ENCODE data around the gene PCMTD2.
A peak's percentile ranks its signal among the peaks of the same experiment; 100 is the strongest.

Gene PCMTD2

GRCh38 chr20:64228751-64229506, 26.6 kb upstream of the PCMTD2 start:
- TF ChIP-seq, protein P1, sequence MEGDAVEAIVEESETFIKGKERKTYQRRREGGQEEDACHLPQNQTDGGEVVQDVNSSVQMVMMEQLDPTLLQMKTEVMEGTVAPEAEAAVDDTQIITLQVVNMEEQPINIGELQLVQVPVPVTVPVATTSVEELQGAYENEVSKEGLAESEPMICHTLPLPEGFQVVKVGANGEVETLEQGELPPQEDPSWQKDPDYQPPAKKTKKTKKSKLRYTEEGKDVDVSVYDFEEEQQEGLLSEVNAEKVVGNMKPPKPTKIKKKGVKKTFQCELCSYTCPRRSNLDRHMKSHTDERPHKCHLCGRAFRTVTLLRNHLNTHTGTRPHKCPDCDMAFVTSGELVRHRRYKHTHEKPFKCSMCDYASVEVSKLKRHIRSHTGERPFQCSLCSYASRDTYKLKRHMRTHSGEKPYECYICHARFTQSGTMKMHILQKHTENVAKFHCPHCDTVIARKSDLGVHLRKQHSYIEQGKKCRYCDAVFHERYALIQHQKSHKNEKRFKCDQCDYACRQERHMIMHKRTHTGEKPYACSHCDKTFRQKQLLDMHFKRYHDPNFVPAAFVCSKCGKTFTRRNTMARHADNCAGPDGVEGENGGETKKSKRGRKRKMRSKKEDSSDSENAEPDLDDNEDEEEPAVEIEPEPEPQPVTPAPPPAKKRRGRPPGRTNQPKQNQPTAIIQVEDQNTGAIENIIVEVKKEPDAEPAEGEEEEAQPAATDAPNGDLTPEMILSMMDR (IDR thresholded peaks at IDR 0.05; ENCODE audit: control insufficient read depth, extremely low read depth, insufficient read depth): no peak
- DNase-seq (ENCODE audit: low read depth): no peak
- no peak overlapping the region for H3K4me3 ChIP-seq (ENCODE audit: low read depth, low read length)

GRCh38 chr20:64229507-64230061, 26.0 kb upstream of the PCMTD2 start:
- TF ChIP-seq, protein P1 (IDR thresholded peaks at IDR 0.05; ENCODE audit: control insufficient read depth, extremely low read depth, insufficient read depth): no peak

GRCh38 chr20:64230461-64231145, 24.9 kb upstream of the PCMTD2 start:
- H3K4me3 ChIP-seq (ENCODE audit: low read depth, low read length): no peak overlapping the region
- no peak for DNase-seq (ENCODE audit: low read depth)
- TF ChIP-seq, protein P1 (IDR thresholded peaks at IDR 0.05; ENCODE audit: control insufficient read depth, extremely low read depth, insufficient read depth): no peak

More at GRCh38 chr20:64229507-64230061, 26.0 kb upstream of the PCMTD2 start:
- peak; percentile 93 for DNase-seq (ENCODE audit: low read depth)
- H3K4me3 ChIP-seq (ENCODE audit: low read depth, low read length): no peak overlapping the region

DNA sequence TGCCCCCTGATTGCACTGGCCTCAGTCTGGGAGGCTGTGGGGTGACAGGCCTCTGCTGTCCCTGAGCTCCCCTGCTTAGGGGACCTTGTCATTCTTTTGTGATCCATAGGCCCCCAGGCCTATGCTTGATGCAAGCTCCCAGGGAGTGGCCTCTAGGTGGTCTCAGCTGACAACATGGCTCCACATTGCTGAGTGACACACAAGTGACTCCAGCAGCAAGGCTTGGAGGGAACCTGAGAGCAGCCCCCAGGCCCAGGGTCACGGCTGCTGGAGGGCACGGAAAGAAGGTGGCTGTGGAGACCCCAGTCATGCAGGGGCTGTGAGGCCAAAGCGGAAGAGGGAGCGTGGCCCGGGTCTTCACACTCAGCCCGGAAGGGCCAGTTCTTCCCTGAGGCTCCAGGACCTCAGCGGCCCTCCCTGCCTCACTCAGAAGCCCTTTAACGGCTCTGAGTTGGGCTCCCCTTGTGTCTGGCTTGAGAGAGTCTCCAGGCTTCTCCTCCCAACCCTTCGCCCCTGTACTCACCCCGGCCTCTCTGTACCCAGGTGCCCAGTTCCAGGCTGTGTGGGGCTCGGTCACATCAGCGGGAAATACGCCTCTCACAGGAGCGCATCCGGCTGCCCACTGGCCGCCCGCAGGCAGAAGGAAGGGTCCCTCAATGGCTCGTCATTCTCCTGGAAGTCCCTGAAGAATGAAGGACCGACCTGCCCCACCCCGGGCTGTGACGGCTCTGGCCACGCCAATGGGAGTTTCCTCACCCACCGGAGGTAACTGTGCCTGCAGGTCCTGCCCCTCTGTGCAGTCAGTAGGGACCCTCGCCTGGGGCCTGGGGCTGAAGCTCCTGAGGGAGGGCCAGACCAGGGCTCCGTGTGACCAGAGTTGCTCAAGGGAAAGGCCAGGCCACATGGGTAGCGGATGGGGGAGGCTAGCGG, 23.7 kb upstream of the PCMTD2 start:
- TF ChIP-seq, protein P1 (IDR thresholded peaks at IDR 0.05; ENCODE audit: control insufficient read depth, extremely low read depth, insufficient read depth): no peak
- no peak overlapping the region for H3K4me3 ChIP-seq (ENCODE audit: low read depth, low read length)
- DNase-seq (ENCODE audit: low read depth): no peak

GRCh38 chr20:64232794-64233193, 22.8 kb upstream of the PCMTD2 start:
- peak; percentile 69 for DNase-seq (ENCODE audit: low read depth)
- H3K4me3 ChIP-seq (ENCODE audit: low read depth, low read length): no peak overlapping the region
- TF ChIP-seq, protein P1 (IDR thresholded peaks at IDR 0.05; ENCODE audit: control insufficient read depth, extremely low read depth, insufficient read depth): no peak

DNA sequence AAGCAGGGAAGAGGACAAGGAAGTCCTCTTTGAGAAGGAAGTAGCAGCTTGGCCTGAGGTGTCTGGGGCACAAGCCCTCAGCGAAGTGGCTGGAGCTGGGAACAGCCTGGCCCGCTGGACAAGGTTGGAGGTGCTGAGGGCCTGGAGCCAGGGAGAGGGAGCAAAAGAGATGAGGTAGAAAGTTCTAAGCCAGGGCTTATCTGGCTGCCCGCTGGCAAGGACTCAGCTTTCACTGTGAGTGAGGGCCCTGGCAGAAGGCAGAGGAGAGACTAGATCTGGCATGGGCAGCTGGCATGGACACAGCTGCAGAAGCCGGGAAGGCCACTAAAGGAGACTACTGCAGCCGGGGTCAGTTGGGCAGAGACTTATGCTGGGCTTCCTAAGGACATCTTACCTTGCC, 21.8 kb upstream of the PCMTD2 start:
- TF ChIP-seq, protein P1 (IDR thresholded peaks at IDR 0.05; ENCODE audit: control insufficient read depth, extremely low read depth, insufficient read depth): no peak
- DNase-seq (ENCODE audit: low read depth): peak; percentile 73
- H3K4me3 ChIP-seq (ENCODE audit: low read depth, low read length): no peak overlapping the region

All from LNCaP clone FGC (cell line).